ENCODE data around the gene SPINK8.
"Not testable (repeated sequence)": the region's sequence is repeated elsewhere in the genome, so short reads cannot be mapped to it uniquely, and the experiment has no call there.

The SPINK8 gene

GRCh38 chr3:48333346-48334245, at the start of gene SPINK8:
Gene SPINK8, minus strand, starts transcription at chr3:48333661. Its CDS starts 5,320 bp downstream, at chr3:48328341.
- not testable (repeated sequence) for DNase-seq (ENCODE audit: low spot score)

- DNase-seq (ENCODE audit: low spot score) = no peak
These were observed 39.5 kb upstream of the SPINK8 start for GRCh38 chr3:48372862-48373435.

- no peak for DNase-seq (ENCODE audit: low spot score)
These were observed 38.9 kb upstream of the SPINK8 start for GRCh38 chr3:48372377-48372770.

- no peak for DNase-seq (ENCODE audit: low spot score)
These were observed 38.4 kb upstream of the SPINK8 start, which contains the start of gene FBXW12 for GRCh38 chr3:48371651-48372376. Gene FBXW12, plus strand, starts transcription at chr3:48372219. Its CDS starts 549 bp downstream, at chr3:48372768.

DNA sequence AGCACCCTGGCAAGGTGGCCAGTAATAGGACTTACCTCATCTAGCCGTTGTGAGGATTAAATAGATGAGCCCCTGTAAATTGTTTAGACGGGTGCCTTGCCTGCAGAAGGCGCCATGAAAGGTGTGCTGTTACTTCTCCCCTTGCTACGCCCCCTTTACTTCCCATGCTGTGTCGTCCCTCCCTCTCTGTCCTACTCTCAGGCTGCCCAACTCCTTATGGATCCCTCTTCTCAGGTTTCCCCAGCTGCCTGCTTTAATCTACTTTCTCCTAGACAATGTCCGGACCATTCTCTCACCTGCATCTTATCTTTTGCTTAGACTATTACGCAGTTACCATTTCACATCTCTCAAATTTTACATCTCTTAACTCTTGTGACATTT, 36.9 kb upstream of the SPINK8 start:
- DNase-seq (ENCODE audit: low spot score) = no peak

- DNase-seq (ENCODE audit: low spot score) = no peak
These were observed 36.4 kb upstream of the SPINK8 start for GRCh38 chr3:48369693-48370332.

- DNase-seq (ENCODE audit: low spot score) = no peak
These were observed 33.7 kb upstream of the SPINK8 start for GRCh38 chr3:48367201-48367600.

DNA sequence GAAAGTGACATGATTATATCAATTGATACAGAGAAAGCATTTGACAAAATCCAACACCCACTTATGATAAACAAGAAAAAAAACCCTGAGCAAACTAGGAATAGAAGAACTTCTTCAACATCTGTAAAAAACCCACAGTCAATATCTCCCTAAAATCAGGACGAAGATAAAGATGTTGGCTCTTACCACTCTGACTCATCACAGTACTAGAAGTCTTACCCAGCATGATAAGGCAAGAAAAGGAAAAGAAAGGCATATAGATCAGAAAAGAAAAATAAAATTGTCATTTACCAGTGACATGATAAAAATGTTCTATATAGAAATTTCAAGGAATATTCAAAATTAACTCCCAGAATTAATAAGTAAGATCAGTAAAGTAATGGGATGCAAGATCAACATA, 31.4 kb upstream of the SPINK8 start:
- no peak for DNase-seq (ENCODE audit: low spot score)

DNA sequence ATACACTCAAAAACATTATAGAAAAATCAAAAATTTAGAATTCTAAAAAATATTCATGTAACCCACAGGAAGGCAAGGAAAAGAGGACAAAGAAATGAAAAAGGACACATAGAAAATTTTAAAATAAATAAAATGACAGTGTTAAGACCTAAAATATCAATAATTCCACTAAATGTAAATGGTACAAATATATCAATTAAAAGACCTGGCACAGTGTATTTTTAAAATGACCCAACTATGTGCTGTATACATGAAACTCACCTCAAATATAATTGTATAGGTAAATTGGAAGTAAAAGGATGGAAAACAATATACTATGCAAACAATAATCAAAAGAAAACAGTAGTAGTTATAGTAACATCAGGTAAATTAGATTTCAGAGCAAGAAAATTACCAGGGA, 28.5 kb upstream of the SPINK8 start:
- DNase-seq (ENCODE audit: low spot score) = no peak

- no peak for DNase-seq (ENCODE audit: low spot score)
These were observed 23.0 kb upstream of the SPINK8 start for GRCh38 chr3:48356419-48356818.

DNA sequence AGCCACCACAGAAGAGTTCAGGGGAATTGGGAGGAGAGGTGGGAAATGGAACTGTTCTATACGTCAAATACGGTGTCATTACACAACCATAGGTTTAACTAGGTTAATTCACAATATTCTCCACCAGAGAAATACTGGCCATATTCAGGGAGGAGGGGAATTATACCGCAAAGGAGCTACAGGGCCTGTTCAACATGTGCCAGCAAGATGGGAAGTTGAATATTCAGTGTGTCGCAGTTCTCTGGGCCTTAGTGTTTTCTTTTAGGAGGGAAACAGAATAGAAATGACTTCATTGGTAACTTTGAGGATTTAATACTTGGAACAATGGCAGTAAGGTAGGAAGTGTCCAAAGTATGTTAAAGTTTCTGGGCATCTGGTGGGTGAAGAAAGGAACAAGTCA, 20.5 kb upstream of the SPINK8 start:
- no peak for DNase-seq (ENCODE audit: low spot score)

- DNase-seq (ENCODE audit: low spot score) = no peak
These were observed 19.1 kb upstream of the SPINK8 start for GRCh38 chr3:48352546-48352945.

GRCh38 chr3:48347500-48347899, 14.0 kb upstream of the SPINK8 start:
- no peak for DNase-seq (ENCODE audit: low spot score)

GRCh38 chr3:48345946-48346572, 12.6 kb upstream of the SPINK8 start:
- DNase-seq (ENCODE audit: low spot score) = no peak

- no peak for DNase-seq (ENCODE audit: low spot score)
These were observed 11.5 kb upstream of the SPINK8 start for GRCh38 chr3:48344867-48345507.

- DNase-seq (ENCODE audit: low spot score) = no peak
These were observed 10.0 kb upstream of the SPINK8 start for GRCh38 chr3:48343432-48343831.

DNA sequence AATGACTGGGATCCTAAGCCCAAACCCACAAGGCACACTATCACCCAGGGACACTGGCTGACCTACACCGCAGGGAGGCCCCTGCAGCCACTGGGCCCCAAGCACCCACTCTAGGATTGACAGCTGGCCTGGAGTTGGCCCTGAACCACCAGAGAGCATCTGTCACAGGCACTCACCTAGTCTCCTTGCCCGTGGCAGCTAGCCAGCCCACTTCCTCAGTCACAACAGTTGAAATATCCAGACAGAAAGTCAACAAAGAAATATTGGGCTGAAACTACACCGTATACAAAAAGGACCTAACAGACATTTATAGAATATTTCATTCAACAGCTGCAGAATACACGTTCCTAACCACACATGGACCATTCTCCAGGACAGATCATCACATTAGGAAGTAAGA, 5.2 kb upstream of the SPINK8 start:
- no peak for DNase-seq (ENCODE audit: low spot score)

- not testable (repeated sequence) for DNase-seq (ENCODE audit: low spot score)
These were observed 4.1 kb upstream of the SPINK8 start for GRCh38 chr3:48337536-48337935.

- not testable (repeated sequence) for DNase-seq (ENCODE audit: low spot score)
These were observed 1.8 kb upstream of the SPINK8 start for GRCh38 chr3:48335286-48335685.

DNA sequence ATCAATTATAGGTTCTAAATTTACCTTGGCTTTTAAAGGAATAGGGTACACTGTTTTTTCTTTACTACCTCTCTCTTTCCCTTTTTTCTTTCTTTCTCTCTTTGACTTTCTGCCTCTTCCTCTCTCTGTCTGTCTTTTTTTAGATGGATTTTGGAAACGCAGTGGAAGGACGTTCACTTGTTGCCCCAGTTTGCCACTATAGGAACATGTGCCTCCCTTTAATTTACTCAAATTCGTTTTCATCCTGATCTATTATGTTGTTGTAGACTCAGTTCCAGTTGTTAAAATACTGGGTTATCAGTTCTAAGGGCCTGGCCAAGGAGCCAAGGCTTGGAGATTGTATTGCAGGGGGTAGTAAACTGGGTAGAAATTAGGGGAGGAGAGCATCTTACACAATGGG, 1.1 kb upstream of the SPINK8 start:
- DNase-seq (ENCODE audit: low spot score) = no peak

- not testable (repeated sequence) for DNase-seq (ENCODE audit: low spot score)
These were observed 1.6 kb downstream of the SPINK8 start for GRCh38 chr3:48331706-48332435.
